Posterior cingulate gyrus (tissue), 11 donors: ENCODE data around the gene CHST3.
"Not testable (repeated sequence)": the region's sequence is repeated elsewhere in the genome, so short reads cannot be mapped to it uniquely, and the experiment has no call there.

Experiments used
- DNase-seq, 10 donors: peaks; one replicate each; pipeline versions ENCODE4 v3.0.0 to v3.0.0-alpha.2; 2020 to 2021; ENCODE audit warnings: mixed read lengths in 3 of 10
- intact Hi-C: fragments of 100-400 bp; cut with DNase I; formaldehyde crosslinking; loops from one replicate; pipeline ENCODE4 v1.15.1; 2023

Gene CHST3

DNA sequence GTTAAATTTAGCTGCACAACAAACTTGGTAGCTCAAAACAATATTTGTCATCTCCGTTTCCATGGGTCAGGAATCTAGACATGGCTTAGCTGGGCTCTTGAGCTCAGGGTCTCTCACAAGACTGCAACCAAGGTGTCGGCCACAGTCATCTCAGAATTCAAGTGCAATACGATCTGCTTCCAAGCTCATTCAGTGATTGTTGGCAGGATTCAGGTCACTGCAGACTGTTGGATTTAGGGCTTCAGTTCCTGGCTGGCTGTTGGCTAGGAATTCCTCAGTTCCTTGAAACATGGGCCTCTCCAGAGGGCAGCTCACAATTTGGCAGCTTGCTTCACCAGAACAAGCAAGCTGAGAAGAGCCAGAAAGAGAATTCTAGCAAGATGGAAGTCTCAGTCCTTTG lies 17.5 kb upstream of the CHST3 start:
- DNase-seq: no peak
- intact Hi-C loops: no loop called here

DNA sequence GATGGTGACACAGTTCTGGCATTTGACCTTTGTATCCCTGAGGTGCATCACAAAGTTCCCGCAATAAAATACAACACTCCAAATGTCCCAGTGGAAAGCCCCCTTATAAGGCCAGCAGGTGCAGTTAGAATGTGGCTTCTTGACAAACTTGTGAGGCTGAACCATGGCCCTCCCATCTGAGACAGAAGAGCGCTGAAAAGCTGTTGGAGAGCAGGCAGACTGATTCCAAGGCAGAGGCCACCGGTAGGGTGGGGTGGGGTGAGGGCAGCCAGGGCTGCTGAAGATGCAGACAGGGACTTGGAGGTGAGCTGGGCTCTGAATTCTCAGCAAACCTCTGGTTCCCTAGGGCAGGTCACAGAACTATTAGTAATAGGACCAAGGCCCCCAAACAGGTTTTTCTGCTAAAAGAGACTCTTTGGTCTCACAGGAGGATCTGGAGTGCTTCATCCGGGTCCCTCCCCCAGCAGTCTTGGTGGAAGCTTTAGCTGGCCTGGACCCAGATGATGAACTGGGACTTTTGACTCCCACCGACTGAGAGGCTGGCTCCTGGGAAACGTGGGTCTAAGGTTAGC lies 15.6 kb upstream of the CHST3 start:
- no peak for DNase-seq
- intact Hi-C loops: no loop called here

DNA sequence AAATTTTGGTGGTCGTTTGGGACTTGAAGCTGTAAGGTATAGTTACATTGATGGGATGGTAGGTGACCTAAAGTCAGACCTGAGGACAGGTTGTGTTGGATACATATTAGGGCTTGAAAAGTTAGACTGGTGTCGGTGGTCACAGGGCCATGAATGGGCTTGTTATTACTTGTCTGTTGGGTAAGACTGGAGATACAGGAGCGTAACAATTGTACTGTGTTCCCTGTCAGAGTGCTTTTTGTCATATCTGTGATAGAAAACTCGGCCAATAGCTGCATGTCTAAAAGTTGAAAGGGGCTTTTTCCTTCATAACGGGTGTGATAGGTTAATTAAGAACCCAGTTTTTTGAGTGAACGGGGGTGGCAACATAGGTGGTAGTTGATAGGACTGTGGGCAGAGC lies 13.5 kb upstream of the CHST3 start:
- no peak for DNase-seq
- intact Hi-C loops: loop anchor here (5.0 kb wide), 1 partner anchor 53 kb away; no protein-coding TSS in a partner anchor

DNA sequence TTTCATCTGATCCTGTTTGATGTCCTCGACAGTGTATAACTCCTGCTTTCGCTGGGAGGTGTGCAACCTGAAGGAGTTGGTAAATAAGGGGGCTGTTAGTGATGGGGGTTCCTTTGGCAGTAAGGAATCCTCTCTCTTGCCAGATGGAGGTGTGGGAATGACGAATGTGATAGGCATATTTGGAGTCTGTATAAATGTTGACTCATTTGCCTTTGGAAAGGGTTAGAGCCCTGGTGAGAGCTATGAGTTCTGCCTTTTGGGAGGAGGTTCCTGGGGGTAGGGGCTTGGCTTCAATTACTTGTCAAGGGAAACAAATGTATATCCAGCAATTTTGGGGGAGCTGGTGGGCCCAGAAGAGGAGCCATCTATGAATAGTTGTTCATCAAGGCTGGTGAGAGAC lies 11.4 kb upstream of the CHST3 start:
- intact Hi-C loops: loop anchor here (5.0 kb wide), 1 partner anchor 55 kb away; no protein-coding TSS in a partner anchor
- DNase-seq: no peak

DNA sequence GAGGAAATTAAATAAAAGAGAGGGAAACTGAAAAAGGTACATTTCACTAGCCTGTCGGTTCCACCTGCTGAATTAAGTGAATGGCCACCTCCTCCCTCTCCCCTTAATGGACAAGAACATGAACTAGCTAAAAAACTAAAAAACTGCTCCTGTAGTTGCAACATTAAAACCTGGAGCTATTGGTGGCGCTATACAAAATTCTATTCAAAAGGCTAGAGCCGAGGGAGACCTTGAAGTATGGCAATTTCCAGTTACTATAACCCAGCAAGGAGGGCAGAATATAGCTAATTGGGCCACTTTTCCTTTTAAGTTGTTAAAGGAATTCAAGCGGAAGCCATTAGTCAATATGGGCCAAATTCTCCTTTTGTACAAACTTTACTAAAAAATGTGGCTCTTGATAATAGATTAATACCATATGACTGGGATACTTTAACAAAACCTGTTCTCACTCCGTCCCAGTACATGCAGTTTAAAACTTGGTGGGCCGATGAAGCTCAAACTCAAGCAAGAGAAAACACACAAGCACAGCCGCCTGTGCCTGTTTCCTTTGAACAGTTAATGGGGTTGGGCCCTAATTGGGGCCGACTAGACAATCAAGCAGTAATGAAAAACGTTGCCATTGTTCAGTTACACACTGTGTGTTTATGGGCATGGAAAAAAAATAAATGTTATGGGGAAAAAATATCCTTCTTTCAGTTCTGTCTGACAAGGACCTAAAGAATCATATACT lies 6.5 kb upstream of the CHST3 start:
- intact Hi-C loops: no loop called here
- DNase-seq: no peak

DNA sequence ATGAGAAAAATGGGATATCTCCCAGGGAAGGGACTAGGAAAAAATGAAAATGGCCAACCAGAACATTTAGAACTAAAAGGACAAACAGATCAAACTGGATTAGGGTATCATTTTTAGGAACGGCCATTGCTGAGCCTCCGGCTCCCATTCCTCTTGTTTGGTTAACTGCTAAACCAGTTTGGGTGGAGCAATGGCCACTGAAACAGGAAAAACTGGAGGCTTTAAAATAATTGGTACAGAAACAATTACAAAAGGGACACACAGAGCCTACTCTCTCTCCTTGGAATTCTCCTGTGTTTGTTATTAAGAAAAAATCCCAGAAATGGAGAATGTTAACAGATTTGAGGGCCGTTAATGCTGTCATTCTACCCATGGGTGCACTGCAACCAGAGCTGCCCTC lies 4.7 kb upstream of the CHST3 start:
- DNase-seq: no peak
- intact Hi-C loops: no loop called here

DNA sequence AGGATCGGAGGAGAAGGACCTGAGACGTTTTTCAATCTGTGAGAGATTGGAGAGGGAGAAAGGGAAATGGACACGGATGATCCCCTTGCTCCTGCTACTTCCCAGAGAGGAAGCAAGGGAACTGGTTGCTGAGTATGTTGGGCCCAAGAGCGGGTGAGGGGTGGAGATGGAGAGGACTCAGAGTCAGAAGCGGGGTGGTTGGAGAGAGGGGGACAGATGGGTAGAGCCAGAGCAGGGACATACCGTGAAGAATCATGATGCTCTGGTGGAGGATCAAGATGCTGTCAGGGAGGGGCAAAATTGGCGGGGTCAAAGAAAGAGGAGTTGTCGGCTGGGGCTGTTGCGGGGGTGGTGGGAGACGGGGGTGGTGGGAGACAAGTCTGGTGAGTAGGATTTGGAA lies 2.4 kb upstream of the CHST3 start:
- no peak for DNase-seq
- intact Hi-C loops: loop anchor here (10.0 kb wide), 1 partner anchor 373 kb away; no protein-coding TSS in a partner anchor

DNA sequence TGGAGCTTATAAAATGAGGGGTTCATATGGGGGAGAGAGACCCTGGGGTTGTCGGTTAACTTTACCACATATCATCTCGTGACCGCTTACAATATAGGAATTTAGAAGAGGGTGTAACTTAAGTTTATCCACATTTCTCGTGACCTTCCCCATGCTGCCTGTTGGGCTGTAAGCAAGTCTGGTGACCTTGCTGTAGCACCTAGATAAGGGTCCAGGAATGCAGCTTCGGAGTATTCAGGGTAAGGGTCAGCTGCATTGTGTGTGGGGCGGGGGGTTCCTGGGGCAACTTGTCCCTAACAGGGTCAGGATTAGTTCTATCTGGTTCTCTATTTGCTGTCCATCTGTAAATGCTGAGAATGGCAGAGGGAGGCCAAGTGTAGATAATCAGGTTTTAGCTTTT lies 1.3 kb upstream of the CHST3 start:
- DNase-seq: no peak
- intact Hi-C loops: loop anchor here (10.0 kb wide), 1 partner anchor 372 kb away; no protein-coding TSS in a partner anchor

DNA sequence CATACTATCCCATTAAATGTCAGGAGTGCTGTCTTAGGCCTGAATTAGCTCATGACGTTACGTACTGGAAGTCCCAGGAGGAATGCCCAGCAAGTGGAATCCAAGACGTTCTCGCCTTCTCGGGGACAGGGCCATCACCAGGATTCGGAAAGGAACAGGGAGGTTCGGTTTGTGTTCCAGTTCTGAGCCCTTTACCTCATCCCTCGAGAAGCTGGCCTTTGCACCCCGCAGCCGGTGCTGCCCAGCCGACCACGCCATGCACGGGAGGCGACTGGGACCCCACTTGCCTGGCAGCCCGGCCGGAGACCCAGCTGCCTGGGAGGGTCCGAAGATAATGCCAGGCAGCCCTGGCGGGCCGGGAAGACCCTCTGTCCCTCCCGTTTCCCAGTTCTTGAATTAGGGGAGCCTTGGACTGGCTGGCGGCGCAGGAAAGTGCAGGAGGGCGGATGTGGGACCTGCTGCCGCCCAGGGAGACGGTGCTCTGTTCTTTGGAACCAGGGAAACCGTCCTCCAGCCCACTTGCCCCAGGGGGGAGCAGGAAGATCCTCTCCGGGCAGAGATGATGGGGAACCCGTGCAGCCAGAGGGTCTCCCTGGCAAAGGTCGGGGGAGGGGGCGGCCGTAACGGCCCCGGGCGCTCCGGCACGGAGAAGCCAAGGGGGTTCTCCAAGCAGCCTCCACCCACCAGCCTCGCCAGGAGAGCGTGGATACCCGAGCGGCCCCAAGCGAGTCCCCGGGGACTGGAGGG lies 671 bp upstream of the CHST3 start:
- intact Hi-C loops: loop anchor here (10.0 kb wide), 1 partner anchor 371 kb away; no protein-coding TSS in a partner anchor
- DNase-seq: no peak

DNA sequence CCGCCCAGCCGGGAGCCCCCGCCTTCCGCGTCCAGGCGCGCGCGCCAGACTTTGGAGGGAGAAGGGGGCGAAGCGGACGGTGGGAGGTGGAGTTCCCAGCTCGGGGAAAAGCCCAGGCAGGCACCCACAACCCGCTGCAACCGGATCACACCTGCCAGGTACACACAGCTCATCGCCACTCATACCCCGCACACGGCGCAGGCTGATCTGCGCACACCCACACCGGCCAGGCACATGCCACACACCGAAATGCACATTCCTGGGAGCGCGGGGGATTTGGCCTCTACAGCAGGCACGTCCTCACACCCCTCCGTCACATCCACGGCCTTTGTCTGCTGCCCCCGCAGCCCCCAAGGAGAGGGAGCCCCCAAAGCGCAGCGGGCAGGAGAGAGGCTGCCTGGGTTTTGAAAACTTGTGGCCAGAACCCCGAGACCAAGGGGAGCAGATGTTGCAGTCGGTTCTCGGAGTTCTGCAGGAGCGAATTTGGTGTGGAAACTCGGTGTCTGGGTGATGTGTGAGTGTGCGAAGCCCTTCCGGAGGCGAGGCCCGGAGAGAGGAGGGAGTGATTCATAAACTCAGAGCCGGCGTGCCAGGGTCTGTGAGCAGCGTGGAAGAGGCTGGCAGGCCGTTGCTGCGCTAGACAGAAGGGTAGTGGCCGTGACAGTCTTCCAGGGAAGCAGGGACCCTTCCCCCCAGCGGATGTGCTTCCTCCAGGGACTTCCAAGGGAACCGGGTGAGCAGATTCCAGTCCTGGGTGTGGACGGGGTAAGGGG lies 734 bp downstream of the CHST3 start:
- intact Hi-C loops: loop anchor here (5.0 to 10.0 kb wide), 2 partner anchors 42 to 370 kb away; no protein-coding TSS in a partner anchor

DNA sequence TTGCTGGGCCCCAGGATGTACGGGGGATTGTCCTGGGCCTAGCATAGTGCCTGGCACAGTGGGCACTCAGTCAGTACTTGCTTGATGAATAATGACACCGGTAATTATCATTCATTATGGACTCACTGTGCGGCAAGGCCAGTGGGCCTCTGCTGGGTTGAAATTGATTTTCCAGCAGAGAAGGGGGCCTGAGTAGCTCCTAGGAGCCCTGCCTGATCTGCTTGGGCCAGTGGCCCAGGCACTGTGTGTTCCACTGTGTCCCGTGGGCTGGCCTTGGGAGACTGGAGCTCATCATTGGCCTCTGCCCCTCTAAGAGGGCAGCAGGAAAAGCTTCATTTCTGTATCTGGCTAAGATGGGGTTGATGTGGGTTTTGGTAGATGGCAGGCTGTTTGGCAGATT lies 1.4 kb downstream of the CHST3 start:
- DNase-seq: no peak
- intact Hi-C loops: loop anchor here (5.0 to 10.0 kb wide), 2 partner anchors 42 to 369 kb away; no protein-coding TSS in a partner anchor

More for the DNA sequence above, 734 bp downstream of the CHST3 start:
- DNase-seq: peak in 6 of 10 donors; percentile 44 to 91 (median 72)

DNA sequence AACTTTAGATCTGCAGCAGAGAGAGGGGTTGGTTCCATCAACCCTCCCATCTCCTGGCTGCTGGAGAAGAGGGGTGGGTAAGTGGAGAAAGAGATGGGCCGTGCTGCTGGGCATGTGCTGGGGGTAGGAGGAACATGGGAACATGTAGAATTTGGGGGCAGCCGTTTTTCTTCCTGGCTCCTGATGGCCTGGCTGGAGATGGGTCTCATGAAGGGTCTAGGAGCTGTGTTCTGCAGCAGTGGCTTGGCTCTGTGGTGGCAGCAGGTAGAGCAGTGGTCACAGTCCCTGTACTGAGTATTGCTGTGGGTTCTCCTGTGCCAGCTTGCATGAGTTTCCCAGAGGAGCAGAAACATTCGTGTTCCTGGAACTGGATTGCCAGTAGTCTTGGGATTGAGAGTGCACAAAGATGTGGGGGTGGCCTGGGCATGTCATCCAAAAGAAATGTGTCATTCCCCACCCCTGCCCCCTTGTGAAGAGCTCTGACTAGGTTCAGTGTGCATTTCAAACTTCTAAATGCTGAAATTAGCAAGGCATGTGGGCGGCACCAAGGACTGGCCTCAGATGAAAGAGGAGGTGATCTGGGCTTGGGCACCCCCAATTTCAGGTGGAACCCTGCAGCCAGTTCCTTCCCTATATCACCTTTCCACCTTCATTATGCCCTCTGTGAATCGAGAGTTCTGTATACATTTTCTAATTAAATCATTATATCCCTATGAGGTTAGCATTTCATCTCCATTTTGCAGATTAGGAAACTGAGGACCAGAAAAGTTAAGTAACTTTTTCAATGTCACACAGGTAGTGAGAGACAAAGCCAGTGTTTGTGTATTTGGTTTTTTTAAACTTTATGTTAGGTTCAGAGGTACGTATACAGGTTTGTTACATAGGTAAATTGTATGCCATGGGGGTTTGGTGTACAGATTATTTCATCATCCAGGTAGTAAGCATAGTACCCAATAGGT lies 2.1 kb downstream of the CHST3 start:
- no peak for DNase-seq
- intact Hi-C loops: loop anchor here (5.0 to 10.0 kb wide), 2 partner anchors 41 to 368 kb away; no protein-coding TSS in a partner anchor

DNA sequence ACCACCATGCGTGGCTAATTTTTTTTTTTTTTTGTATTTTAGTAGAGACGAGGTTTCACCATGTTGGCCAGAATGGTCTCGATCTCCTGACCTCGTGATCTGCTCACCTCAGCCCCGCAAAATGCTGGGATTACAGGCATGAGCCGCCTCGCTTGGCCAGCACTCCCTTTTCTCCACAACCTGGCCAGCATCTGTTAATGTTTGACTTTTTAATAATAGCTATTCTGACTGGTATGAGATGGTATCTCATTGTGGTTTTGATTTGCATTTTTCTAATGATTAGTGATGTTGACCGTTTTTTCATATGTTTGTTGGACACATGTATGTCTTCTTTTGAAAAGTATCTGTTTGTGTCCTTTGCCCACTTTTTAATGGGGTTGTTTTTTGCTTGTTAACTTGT lies 3.8 kb downstream of the CHST3 start:
- intact Hi-C loops: loop anchor here (5.0 to 10.0 kb wide), 2 partner anchors 39 to 367 kb away; no protein-coding TSS in a partner anchor
- not testable (repeated sequence) for DNase-seq

DNA sequence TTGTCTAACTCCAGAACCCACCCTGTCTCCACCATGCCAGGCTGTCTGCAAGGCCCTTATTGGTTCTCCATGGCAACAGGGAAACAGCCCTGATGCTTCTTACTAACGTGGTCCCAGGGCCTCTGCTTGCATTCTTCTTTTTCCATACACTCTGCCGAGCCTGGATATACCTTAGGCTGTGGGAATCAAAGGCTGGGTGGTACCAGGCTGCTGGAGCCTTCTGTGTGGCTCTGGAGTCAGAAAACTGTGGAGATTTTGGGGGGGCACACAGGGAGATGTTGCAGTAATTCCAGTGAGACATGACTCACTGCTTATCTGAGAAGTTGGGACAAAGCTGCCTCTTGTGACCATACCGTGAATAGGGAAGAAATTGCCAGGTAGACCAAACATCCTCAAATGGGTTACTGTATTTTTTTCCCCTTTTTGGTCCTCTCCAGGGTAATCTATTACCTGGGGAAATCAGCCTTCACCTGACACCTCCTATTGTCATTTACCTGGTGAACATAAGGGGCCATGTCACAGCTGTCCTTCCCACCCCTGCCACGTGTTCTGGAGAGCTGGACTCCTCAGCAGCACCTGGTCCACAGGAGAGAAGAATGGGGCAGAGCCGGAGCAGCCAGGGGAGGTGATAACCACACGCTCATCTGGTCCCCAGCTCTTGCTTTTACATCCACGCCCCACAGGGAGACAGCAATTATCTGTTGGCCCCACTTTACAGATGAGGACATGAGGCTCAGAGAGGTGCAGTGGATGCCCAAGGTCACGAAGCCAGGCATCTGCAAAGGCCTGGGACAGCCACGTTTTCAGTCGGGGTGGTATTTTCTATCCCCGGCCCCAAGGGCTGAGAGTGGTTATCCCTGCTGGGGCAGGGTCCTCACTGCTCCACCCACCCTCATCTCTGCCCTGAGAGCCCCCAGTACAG lies 4.6 kb downstream of the CHST3 start:
- no peak for DNase-seq
- intact Hi-C loops: loop anchor here (5.0 to 10.0 kb wide), 2 partner anchors 38 to 366 kb away; no protein-coding TSS in a partner anchor

DNA sequence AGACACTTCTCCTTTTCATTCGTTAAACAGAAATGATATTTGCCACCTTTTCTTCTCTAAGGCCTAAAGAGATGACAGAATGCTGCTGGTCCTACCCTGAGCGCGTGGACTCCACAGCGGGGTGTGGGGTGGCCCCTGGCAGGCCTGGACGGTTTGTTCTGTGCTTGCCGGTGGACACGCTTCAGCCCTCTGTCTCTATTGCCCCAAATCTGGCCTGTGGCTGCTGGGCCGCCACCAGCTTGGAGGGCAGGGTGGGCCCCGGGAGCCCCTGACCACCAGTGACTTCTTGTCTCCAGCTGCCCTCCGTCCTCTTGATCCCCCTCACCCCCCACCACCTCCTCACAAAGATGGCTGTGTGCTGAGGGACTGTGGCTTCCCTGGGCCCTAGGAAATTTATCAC lies 5.7 kb downstream of the CHST3 start:
- intact Hi-C loops: loop anchor here (5.0 to 10.0 kb wide), 2 partner anchors 37 to 365 kb away; no protein-coding TSS in a partner anchor
- no peak for DNase-seq

DNA sequence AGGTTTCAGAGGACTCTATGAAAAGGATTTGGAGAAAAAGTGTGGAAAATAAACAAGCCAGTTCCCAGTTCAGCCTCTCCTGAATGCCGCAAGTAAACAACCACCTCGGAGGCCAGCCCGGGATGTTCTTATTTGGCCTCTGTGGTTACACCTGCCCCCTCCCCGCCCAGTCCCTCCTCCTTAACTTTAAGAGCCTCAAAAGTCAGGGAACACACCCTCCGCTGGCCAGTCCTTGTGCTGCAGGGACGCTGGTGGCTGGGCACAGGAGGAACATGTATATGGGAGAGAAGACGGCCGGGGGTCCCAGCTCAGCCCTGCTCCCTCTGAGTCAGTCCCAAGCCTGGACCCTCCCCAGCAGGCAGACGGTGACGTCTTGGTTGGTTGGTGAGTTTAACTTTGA lies 6.1 kb downstream of the CHST3 start:
- intact Hi-C loops: no loop called here
- no peak for DNase-seq

DNA sequence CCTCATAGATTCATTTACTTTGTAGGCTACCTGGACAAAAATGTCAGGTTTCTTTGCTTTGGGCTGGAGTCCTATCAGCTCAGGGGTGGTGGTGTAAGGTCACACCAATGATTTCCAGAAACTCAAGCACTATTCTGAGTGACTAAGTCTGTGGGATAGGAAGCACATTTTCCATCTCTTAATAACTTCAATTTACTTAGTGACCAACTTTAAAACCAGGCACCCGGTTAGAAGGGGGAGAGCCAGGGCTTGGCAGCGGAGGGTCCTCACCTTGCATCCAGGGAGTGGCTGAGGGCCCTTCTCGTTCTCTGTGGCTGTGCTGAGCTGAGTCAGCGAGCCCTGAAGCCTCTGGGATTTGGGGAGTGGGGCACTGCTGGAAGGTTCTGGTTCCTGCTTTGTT lies 6.7 kb downstream of the CHST3 start:
- DNase-seq: no peak
- intact Hi-C loops: no loop called here

DNA sequence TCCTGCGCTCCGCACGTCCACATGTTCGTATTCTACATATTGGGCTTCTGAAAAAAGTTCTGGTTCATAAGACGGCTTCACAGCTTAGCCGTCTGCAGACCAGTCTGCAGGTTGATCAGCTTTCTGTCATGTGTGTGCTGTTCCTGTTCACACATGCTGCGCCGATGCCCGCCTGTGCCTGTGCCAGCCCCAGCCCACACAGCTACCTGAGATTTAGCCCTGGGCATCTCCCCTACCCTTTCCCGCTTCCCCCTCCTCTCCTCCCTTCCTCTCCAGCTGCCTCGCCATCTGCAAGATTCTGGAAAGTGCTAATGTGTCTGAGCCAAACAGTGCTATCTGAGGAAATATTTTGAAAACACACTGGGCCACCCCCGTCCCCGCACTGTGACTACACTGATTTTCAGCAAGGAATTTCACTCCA lies 7.1 kb downstream of the CHST3 start:
- intact Hi-C loops: no loop called here
- peak in 4 of 10 donors; percentile 40 to 90 (median 62) for DNase-seq
